Measurements from ENCODE around the gene CADPS2. TPM values are rescaled to one million over a fixed set of nuclear protein-coding genes. Genes with fewer than 3 reads are reported as not detected.

The CADPS2 gene
- total RNA-seq, 1 donor from 2014 or later, result 6.4 TPM

GRCh38 chr7:122829962-122830361 is 56.3 kb downstream of the CADPS2 start:
- H3K36me3 ChIP-seq (ENCODE audit: insufficient read depth, low read length), result no peaks in the 10 kb centered on the region
- H2AFZ ChIP-seq (ENCODE audit: low read depth, low read length), result no peak overlapping the region
- Mint-ChIP-seq H3K36me3 (ENCODE audit: low read depth, unreplicated experiment) (no peaks in the 10 kb centered on the region), H3K27ac (ENCODE audit: unreplicated experiment) (no peak overlapping the region), H3K4me3 (ENCODE audit: unreplicated experiment) (no peak overlapping the region), H3K4me1 (ENCODE audit: low read depth, unreplicated experiment) (no peaks in the 10 kb centered on the region), H3K27me3 (ENCODE audit: low read depth, unreplicated experiment) (no peaks in the 10 kb centered on the region), H3K9me3 (ENCODE audit: unreplicated experiment) (peaks cover 3% of the 10 kb centered on the region)
- H3K4me3 ChIP-seq (ENCODE audit: insufficient read depth, low read depth, low read length), result no peak overlapping the region
- no peaks in the 10 kb centered on the region for H3K4me1 ChIP-seq (ENCODE audit: insufficient read depth, low read length)
- H3K9ac ChIP-seq (ENCODE audit: low read length), result no peak overlapping the region
- H3K27me3 ChIP-seq (ENCODE audit: insufficient read depth, low read length), result no peaks in the 10 kb centered on the region
- DNase-seq (ENCODE audit: low read depth) (no peak), FAIRE-seq (no peak)
- H3K9me3 ChIP-seq (ENCODE audit: insufficient read depth, low read depth, low read length), result no peaks in the 10 kb centered on the region
- no peak overlapping the region for H3K4me2 ChIP-seq (ENCODE audit: low read length)
- H3K79me2 ChIP-seq (ENCODE audit: insufficient read depth, low read length), result no peaks in the 10 kb centered on the region
- TF ChIP-seq EZH2 (IDR thresholded peaks at IDR 0.05; ENCODE audit: insufficient read depth, low read length) (no peak), CTCF (IDR thresholded peaks at IDR 0.05; ENCODE audit: insufficient read depth, low read depth, low read length) (no peak)
- H3K27ac ChIP-seq (ENCODE audit: low read depth, low read length), result no peak overlapping the region
- no peaks in the 10 kb centered on the region for H4K20me1 ChIP-seq (ENCODE audit: insufficient read depth, low read length)

- FAIRE-seq (no peak), DNase-seq (ENCODE audit: low read depth) (no peak)
- no peak for TF ChIP-seq CTCF (IDR thresholded peaks at IDR 0.05; ENCODE audit: insufficient read depth, low read depth, low read length)
- no peak for TF ChIP-seq EZH2 (IDR thresholded peaks at IDR 0.05; ENCODE audit: insufficient read depth, low read length)
- Mint-ChIP-seq H3K27me3 (ENCODE audit: low read depth, unreplicated experiment) (no peaks in the 10 kb centered on the region), H3K9me3 (ENCODE audit: unreplicated experiment) (no peaks in the 10 kb centered on the region), H3K4me1 (ENCODE audit: low read depth, unreplicated experiment) (no peaks in the 10 kb centered on the region), H3K4me3 (ENCODE audit: unreplicated experiment) (no peak overlapping the region), H3K27ac (ENCODE audit: unreplicated experiment) (no peak overlapping the region), H3K36me3 (ENCODE audit: low read depth, unreplicated experiment) (no peaks in the 10 kb centered on the region)
- H3K9me3 ChIP-seq (ENCODE audit: insufficient read depth, low read depth, low read length), result no peaks in the 10 kb centered on the region
- no peaks in the 10 kb centered on the region for H3K36me3 ChIP-seq (ENCODE audit: insufficient read depth, low read length)
- H3K4me2 ChIP-seq (ENCODE audit: low read length), result no peak overlapping the region
- no peaks in the 10 kb centered on the region for H3K4me1 ChIP-seq (ENCODE audit: insufficient read depth, low read length)
- H4K20me1 ChIP-seq (ENCODE audit: insufficient read depth, low read length), result no peaks in the 10 kb centered on the region
- H3K27me3 ChIP-seq (ENCODE audit: insufficient read depth, low read length), result no peaks in the 10 kb centered on the region
- H3K9ac ChIP-seq (ENCODE audit: low read length), result no peak overlapping the region
- no peak overlapping the region for H3K27ac ChIP-seq (ENCODE audit: low read depth, low read length)
- no peak overlapping the region for H3K4me3 ChIP-seq (ENCODE audit: insufficient read depth, low read depth, low read length)
- H2AFZ ChIP-seq (ENCODE audit: low read depth, low read length), result no peak overlapping the region
- H3K79me2 ChIP-seq (ENCODE audit: insufficient read depth, low read length), result no peaks in the 10 kb centered on the region
These were observed 58.5 kb downstream of the CADPS2 start for GRCh38 chr7:122827763-122828162.

- no peak for TF ChIP-seq EZH2 (IDR thresholded peaks at IDR 0.05; ENCODE audit: insufficient read depth, low read length)
- no peak for TF ChIP-seq CTCF (IDR thresholded peaks at IDR 0.05; ENCODE audit: insufficient read depth, low read depth, low read length)
- DNase-seq (ENCODE audit: low read depth), result no peak
- no peak overlapping the region for H3K27ac ChIP-seq (ENCODE audit: low read depth, low read length)
- peaks cover 2% of the 10 kb centered on the region for H3K36me3 Mint-ChIP-seq (ENCODE audit: low read depth, unreplicated experiment)
- no peaks in the 10 kb centered on the region for H3K4me1 ChIP-seq (ENCODE audit: insufficient read depth, low read length)
- no peak overlapping the region for H3K9ac ChIP-seq (ENCODE audit: low read length)
- H2AFZ ChIP-seq (ENCODE audit: low read depth, low read length), result no peak overlapping the region
- H4K20me1 ChIP-seq (ENCODE audit: insufficient read depth, low read length), result no peaks in the 10 kb centered on the region
- no peaks in the 10 kb centered on the region for H3K27me3 ChIP-seq (ENCODE audit: insufficient read depth, low read length)
- no peak overlapping the region for H3K4me2 ChIP-seq (ENCODE audit: low read length)
- no peak for FAIRE-seq
- H3K36me3 ChIP-seq (ENCODE audit: insufficient read depth, low read length), result no peaks in the 10 kb centered on the region
- no peak overlapping the region for H3K4me3 Mint-ChIP-seq (ENCODE audit: unreplicated experiment)
- no peak overlapping the region for H3K27ac Mint-ChIP-seq (ENCODE audit: unreplicated experiment)
- no peaks in the 10 kb centered on the region for H3K27me3 Mint-ChIP-seq (ENCODE audit: low read depth, unreplicated experiment)
- H3K4me3 ChIP-seq (ENCODE audit: insufficient read depth, low read depth, low read length), result no peak overlapping the region
- H3K79me2 ChIP-seq (ENCODE audit: insufficient read depth, low read length), result no peaks in the 10 kb centered on the region
- peaks cover 3% of the 10 kb centered on the region for H3K9me3 Mint-ChIP-seq (ENCODE audit: unreplicated experiment)
- H3K4me1 Mint-ChIP-seq (ENCODE audit: low read depth, unreplicated experiment), result no peaks in the 10 kb centered on the region
- H3K9me3 ChIP-seq (ENCODE audit: insufficient read depth, low read depth, low read length), result no peaks in the 10 kb centered on the region
These were observed 72.4 kb downstream of the CADPS2 start for GRCh38 chr7:122813845-122814244.
